ENCODE measurements around the gene FAM151A. TPM values are rescaled to one million over a fixed set of nuclear protein-coding genes. Genes with fewer than 3 reads are reported as not detected.

The FAM151A gene
- total RNA-seq, 2 experiments from 2014 or later = not detected

GRCh38 chr1:54565113-54565501, 58.2 kb downstream of the FAM151A start:
- H3K9me3 Mint-ChIP-seq = no peaks in the 10 kb centered on the region
- intact Hi-C loops (cut with micrococcal nuclease) = no loop called here
- H3K4me3 Mint-ChIP-seq = no peak overlapping the region
- no peaks in the 10 kb centered on the region for H3K36me3 Mint-ChIP-seq (ENCODE audit: low read depth)
- no peak overlapping the region for H3K27ac Mint-ChIP-seq
- H3K27me3 Mint-ChIP-seq (ENCODE audit: low read depth) = no peaks in the 10 kb centered on the region
- CTCF ChIA-PET = no interaction called here
- H3K4me1 Mint-ChIP-seq (ENCODE audit: low read depth) = peaks cover 5% of the 10 kb centered on the region
- no peak for DNase-seq

GRCh38 chr1:54564312-54565112, 58.8 kb downstream of the FAM151A start:
- no peaks in the 10 kb centered on the region for H3K27me3 Mint-ChIP-seq (ENCODE audit: low read depth)
- no peaks in the 10 kb centered on the region for H3K9me3 Mint-ChIP-seq
- no peak overlapping the region for H3K4me3 Mint-ChIP-seq
- intact Hi-C loops (cut with micrococcal nuclease) = no loop called here
- H3K27ac Mint-ChIP-seq = no peak overlapping the region
- CTCF ChIA-PET = interaction anchor here (0.7 kb wide), 1 partner anchor 16 kb away, joined by 4 read pairs; the partner anchor contains the start of gene ACOT11
- DNase-seq = no peak
- no peaks in the 10 kb centered on the region for H3K36me3 Mint-ChIP-seq (ENCODE audit: low read depth)
- H3K4me1 Mint-ChIP-seq (ENCODE audit: low read depth) = peaks cover 5% of the 10 kb centered on the region

DNA sequence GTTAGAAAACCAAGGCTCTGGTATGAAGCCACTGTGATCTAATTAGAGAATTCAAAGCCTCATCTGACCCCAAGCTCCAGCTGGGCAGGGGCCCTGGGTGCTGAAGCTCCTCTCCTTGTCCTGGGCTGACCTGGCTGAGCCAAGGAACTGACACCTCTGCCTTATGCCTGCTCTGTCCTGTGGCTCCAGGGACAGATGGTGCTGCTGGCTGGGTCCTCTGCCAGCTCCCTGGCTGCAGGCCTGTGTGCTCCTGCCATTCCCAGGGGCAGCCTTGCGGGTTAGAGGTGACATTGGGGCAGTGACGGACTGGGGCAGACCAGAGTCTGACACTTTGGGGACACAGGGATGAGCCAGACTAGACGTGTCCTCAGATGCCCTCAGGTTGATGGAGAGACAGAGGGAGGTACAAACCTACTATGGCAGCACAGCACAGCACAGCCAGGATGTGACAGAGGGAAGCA, 63.5 kb downstream of the FAM151A start:
- Mint-ChIP-seq H3K36me3 (ENCODE audit: low read depth) (no peaks in the 10 kb centered on the region), H3K4me3 (no peak overlapping the region), H3K4me1 (ENCODE audit: low read depth) (peaks cover 5% of the 10 kb centered on the region), H3K27ac (no peak overlapping the region), H3K9me3 (peaks cover 4% of the 10 kb centered on the region), H3K27me3 (ENCODE audit: low read depth) (no peaks in the 10 kb centered on the region)
- CTCF ChIA-PET = no interaction called here
- no peak for DNase-seq
- intact Hi-C loops (cut with micrococcal nuclease) = no loop called here

Other genes with a start within 250 kb of the FAM151A start
- 10 to 100 TPM; 55.0 to 58.3 TPM for gene SSBP3, start 217.1 kb downstream of the FAM151A start, total RNA-seq
- 1 to 10 TPM; 1.1 to 1.2 TPM for gene ACOT11, start 75.3 kb downstream of the FAM151A start, total RNA-seq
- gene MROH7, start 18.3 kb upstream of the FAM151A start, total RNA-seq = under 1 TPM; 0.07 to 0.10 TPM
- gene TTC4, start 92.3 kb upstream of the FAM151A start, total RNA-seq = 10 to 100 TPM; 26.3 to 30.2 TPM
- gene PARS2, start 141.0 kb upstream of the FAM151A start, total RNA-seq = 1 to 10 TPM; 3.0 to 3.1 TPM
- 1 to 10 TPM; 6.9 to 8.6 TPM for gene TTC22, start 177.8 kb upstream of the FAM151A start, total RNA-seq